Activated naive CD4-positive, alpha-beta T cell (primary cell): ENCODE data around the gene PPAT.

Experiments used
- DNase-seq, 4 experiments: peaks; one replicate each; lab custom pipeline; 2025; lab: John Stamatoyannopoulos, UW

PPAT gene

GRCh38 chr4:56433280-56433679, 2.1 kb downstream of the PPAT start:
- no peak for DNase-seq

DNA sequence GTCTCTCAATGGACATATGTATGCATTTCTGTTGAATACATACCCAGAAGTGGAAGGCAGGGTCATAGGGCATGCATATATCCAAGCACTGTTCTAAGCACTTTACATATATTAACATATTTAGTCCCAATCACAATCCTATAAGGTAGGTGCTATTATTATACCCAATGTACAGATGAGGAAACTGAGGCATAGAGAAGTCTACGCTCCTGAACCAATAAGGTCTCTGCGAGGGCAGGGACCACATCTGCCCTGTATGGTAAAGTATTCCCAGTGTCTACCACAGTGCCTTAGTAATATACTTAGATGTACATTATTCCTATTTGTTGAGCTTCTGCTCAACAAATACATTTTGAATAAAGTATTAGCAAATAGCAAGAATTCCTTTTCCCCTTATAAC, 5.2 kb downstream of the PPAT start:
- no peak for DNase-seq

DNA sequence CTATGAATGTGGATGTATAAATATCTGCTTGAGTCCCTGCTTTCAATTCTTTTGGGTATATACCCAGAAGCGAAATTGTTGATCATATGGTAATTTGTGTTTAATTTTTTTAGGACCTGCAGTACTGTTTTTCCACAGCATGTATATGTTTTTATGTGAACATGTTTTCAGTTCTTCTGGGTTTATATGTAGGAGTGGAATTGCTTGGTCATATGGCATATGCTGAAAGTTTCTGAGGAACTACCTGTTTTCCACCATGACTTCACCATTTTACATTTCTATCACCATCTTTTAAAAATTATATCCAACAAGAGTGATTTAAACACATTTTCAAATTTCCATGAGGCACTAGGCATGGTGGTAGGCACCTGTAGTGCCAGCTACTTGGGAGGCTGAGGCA, 8.2 kb downstream of the PPAT start:
- no peak for DNase-seq

DNA sequence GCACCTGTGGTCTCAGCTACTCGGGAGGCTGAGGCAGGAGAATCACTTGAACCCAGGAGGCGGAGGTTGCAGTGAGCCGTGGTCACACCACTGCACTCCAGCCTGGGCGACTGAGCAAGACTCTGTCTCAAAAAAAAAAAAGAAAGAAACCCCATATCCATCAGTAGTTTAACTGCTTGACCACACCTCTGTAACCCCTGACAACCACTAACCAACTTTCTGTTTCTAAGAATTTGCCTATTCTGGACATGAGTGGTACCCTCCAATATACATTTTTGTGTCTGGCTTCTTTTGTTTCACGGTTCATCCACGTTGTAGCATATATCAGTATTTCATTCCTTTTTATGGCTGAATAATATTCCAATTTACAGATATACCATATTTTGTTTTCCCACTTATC, 9.1 kb downstream of the PPAT start:
- DNase-seq: no peak

DNA sequence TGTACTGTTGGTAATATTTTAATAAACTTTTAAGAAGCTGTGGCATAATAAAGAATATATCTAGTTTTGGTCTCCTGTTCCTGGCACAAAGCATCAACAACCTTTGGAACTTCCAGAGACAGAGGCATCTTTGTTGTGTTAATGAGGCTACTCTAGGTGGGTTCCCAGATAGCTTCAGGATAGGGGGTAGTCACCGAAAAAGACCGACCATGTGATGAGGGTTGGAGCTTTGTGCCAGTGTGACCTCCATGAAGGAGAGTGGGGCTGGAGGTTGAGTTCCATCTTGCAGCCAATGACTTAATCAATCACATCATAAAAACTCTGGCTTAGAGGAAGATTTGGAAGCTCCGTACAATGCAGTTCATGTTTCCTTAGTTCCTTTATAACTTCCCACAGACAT, 9.9 kb downstream of the PPAT start:
- no peak for DNase-seq

GRCh38 chr4:56424697-56425514, 10.5 kb downstream of the PPAT start:
- DNase-seq: peak in 2 of 4 experiments; percentile 1 to 11

GRCh38 chr4:56424176-56424575, 11.2 kb downstream of the PPAT start:
- DNase-seq: no peak

- DNase-seq: no peak
Measured at GRCh38 chr4:56417396-56417795, 18.0 kb downstream of the PPAT start.

- DNase-seq: no peak
Measured at GRCh38 chr4:56416349-56416748, 19.1 kb downstream of the PPAT start.

DNA sequence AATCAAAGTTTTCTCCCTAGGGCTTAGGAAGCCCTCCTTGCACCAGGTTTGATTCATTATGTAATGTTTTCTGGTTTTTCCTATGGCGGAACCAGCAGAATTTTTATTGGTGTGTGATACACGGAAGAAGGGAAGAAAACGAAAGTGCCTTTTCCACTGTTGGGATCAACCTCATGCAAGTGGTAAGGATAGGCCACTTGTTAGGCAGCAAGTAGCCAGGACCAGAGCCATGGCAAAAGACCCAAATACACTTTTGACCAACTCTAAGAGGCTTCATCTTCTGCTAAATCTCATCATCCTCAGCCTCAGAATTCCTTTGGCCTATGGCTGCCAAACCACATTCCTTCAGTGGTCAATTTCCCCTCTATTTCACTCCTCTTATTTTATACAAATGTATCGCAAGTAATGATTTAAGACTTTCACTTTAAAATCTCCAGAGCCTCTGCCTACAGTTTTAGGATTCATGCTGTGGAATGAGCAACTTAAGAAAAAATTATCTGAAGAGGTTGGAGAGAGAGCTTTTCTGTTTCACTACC, 21.2 kb downstream of the PPAT start:
- DNase-seq: no peak

DNA sequence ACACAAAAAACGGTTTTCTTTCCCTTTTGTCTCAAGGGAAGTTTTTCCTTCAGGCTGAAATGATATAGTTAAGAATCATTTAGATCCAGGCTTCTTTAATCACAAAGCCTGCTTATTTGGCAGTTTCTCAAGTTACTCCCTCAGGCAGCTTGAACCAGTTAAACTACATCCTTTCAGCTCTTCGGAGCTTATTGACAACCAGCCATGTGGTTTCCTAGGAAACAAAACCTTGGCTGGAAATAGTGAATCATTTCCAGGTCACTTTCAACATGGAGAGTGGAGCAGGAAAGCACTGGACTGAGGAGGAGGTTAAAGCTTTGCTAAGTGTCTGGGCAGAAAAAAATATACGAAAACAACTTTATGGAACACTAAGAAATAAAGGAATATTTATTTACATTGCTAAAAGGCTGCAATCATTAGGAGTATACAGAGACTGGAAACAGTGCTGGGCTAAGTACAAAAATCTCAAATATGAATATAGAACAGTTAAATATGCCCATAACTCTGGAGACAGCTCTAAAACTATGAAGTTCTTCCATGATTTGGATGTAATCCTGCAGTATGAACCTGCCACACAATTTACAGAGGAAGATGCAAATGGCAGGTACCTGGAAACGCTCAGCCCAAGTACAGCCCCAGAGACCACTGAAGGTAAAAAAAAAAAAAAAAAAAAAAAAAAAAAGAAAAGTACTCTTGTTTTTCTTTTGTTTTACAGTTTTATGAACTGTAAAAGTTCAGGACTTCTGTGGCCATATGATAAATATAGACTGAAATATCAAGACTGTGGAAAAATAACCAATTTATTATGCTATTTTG, 25.0 kb downstream of the PPAT start:
- no peak for DNase-seq

DNA sequence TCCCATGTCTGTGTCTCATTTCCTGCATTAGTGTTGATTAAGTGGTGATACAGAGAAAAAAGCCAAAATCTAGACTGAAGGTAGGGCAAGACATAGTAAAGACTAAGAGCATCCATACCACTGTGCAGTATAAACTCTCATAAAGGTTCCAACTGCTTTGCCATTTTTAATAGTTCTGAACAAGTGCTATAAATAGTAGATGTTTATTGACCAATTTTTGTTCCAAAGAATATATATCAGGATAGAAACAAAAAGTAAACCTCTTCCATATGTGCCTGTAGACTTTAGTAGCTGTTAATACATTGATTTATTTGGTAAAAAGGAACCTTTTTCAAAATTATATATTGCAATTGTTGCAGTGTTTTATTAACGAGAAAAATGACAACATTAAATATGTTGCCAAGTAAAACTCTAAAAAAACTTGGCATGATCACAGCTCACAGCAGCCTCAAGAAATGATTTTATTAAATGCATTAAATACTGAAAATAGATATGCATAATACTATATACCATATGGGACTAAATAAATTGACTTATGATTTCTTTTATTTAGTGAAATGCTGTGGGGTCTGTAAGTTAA, 25.8 kb downstream of the PPAT start:
- no peak for DNase-seq

- DNase-seq: no peak
Measured at GRCh38 chr4:56408978-56409377, 26.4 kb downstream of the PPAT start.

DNA sequence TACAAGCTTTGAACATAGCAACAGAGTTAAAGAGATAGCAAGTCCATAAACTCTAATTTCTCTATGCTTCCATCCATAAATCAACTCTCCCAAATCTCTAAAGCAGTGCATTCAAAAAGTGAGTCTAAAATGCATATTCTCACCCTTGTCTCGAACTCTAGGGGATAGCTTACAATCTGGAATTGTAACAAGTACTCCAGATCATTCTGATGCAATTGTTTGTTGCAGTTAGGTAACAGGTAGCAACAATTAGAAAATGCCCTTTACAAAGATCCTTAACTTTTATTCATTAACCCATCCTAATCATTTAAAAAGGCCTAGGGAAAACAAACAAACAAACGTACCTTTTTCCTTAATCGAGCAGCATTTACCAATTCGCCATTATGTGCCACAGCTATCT, 29.3 kb downstream of the PPAT start:
- DNase-seq: no peak

- no peak for DNase-seq
Measured at GRCh38 chr4:56405016-56405415, 30.4 kb downstream of the PPAT start.

DNA sequence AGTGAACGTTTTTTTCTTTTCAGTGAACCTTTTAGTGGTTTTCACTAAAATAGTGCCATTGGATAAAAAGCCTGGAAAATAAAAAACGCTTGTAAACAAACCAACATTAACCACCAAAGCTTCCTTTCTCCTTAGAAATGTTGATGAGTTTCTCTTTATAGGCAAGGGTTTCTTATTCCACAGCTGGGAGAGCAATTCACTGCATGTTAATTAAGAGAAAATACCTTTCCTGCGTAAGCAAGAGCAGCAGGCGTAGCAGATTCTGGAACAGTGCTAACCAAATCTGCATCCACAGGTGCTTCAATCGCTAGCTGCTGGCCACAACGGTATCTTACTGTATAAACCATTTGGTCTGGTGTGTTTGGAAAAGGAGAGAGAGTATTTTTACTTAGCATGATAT, 34.9 kb downstream of the PPAT start:
- DNase-seq: no peak

DNA sequence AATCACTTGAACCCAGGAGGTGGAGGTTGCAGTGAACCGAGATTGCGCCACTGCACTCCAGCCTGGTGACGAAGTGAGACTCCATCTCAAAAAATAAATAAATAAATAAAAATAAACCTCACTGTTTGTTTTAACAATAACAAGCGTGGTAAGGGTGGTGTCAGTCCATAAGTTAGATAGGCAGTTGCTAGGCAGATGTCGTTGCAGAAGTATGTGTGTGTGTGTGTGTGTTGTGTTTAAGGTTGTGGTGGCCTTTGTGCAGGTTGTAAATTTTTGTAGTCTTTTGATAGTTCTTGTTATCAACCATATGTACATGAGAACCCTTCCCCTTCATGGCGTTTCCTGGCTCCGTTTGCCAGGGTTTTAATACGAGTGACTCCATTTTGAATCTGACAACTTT, 44.1 kb downstream of the PPAT start:
- DNase-seq: no peak

DNA sequence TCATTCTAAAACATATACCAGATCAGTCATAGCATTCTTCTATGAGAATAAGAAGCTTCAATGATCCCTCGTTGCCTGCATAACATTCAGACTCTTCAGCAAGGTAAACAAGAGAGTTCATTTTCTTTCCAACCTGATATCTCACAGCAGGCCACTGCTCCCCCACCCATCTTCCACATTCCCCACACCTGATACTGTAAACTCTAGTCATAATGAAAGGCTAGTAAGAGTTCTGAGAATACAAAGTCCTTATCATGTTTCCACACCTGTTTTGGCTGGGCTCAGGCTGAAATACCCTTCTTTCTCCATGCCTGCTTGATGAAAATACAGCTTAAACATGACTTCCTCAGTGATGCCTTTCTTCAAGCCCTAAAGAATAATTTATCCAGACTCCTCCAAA, 45.9 kb downstream of the PPAT start:
- DNase-seq: no peak

DNA sequence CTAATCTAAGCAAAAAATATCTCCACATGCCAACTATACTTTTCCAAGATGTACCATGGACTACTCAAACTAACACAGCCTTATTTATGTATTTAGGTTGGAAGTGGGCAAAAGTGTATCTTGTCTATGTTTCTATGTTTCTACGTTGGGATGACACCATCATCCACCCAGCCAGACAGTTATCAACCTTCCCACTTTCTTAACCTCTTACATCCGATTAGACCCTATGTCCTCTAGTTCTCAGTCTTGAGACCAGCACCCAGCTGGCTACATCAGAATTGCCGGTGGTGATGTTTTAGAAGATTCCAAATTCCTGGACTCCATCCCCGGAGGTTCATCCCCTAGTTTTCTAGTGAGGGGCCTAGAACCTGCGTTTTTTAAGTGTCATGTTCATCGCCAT, 47.1 kb downstream of the PPAT start:
- no peak for DNase-seq

DNA sequence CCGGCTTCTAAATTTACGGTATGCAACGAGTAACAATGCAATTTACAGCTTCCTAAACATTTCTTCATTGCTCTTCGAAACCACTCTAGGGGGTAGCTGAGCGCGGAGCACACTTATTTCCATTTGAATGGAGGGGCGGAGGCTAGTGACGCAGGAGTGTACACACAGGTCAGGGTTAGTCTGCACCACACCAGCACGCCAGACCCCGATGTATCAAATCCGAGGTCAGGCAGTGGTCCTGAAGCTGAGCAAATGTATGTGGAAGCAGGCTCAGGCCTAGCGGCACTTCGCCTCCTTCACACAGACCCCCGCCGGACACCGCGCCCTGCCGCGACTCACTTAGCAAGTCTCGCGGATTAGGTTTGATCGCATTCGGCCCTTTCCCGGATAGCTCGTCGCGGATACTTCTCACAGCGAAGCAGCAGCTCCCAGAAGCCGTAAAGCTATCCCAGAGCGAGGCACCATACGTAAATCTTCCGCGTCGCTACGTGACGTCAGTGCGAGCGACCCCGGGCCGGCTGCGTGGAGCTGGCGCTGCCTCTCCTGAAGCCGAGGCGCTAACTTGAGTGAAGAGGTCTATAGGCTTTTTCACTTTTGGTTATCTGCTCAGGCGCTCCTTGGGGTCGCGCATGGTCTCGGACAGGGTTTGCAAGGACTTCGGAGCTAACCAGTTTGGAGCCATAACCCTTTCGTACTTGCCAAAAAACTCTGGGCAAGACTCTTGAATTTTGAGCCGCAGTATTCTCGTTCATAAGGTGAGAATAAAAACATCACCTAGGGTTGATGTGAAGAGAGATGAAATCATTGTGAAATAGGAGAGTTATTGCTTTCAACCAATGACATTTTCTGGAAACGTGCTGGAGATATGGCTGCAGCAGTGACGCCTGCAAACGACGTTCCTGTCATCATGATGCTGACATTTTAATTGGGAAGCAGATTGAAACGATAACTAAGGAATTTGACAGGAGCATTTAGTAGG, 48.1 kb downstream of the PPAT start, which contains the start of gene AASDH:
TSS of gene AASDH (minus strand) at position 469 of the 979 bp plus-strand sequence. CDS start 3,192 bp downstream, outside the sequence.
- peak; percentile 82 to 90 (median 89) for DNase-seq

- no peak for DNase-seq
Measured at GRCh38 chr4:56386091-56386490, 49.3 kb downstream of the PPAT start.
